NCI-H2196 (cell line): ENCODE results near the gene GATA2.
A peak's percentile ranks its signal among the peaks of the same experiment; 100 is the strongest.

Experiments used
- DNase-seq: peaks from one replicate; lab custom pipeline; 2025; ENCODE audit not compliant: unreplicated experiment; lab: John Stamatoyannopoulos, UW

Gene GATA2

DNA sequence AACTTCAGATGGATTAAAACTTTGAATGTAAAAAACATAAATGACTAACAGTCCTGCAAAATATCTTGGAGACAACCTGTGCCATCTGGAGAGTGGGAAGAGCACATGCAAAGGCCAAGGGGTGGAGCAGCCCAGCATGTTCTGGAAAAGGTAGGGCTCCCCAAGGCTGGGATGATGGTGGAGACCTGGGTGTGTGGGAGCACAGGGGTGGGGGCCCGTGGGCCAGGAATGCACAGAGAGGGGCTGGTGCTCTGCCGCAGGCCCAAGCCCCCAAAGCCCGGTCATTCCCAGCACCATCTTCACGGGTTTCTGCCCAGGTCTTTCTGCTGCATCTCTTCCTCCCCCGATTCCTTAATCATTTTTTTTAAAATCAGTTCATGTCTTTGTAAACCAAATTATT is 9.7 kb upstream of the GATA2 start:
- DNase-seq: no peak

DNA sequence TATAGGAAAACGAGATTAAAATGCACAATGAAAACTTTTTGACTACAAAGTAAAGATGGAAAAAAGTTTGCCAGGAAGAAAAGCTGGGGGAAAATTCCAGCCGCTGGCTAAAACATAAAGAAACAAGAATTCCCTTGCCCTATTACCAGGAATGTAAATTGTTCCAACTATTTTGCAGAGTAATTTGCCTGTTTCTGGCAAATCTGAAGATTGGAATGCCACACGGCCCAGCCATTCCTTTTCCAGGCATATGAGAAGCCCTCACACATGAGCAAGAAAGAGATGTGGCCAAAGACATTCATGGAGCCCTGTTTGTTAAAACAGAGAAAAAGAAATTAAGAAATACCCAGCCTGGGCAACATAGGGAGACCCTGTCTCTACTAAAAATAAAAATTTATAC is 8.4 kb upstream of the GATA2 start:
- DNase-seq: no peak

DNA sequence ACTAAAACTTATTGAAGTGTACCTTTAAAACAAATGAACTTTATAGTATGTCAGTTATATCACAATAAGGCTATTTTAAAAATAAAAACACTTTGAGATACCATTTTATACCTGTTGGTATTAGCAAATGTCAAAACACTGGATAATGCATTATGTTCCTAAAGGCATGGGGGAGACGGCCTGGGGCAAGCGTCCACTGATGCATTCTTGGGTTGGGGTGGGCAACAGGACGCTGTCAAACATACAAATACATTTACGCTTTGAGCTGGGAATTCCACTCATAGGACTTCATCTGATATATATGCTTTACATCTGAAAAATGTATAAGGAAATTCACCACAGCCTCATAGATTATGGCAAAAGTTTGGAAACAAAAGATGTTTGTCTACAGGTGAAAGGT is 7.6 kb upstream of the GATA2 start:
- DNase-seq: no peak

DNA sequence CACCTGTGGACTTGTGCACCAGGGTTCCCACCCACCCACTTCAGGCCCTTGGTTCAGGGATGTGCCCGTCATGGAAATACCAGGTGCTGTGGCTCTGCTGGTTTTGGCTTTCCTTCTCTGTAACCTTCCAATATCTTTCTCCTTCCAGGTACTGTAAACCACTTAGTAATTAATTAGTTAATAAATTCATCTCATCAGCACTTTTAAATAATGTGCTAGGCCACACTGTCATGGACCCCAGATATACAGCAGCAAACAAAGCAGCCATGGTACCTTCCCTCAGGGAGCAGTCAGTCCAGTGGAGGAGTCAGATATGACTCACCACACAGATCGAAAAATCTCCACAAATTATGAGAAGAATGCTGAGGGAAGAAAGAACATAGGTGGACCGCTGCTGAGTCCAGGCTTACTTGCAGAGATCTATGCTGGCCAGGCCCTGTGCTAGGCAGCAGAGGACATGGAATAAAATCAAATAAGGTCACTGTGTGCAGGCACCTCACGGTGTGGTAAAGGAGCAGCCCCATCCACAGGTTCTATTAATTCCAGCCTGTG is 6.8 kb upstream of the GATA2 start:
- DNase-seq: no peak

DNA sequence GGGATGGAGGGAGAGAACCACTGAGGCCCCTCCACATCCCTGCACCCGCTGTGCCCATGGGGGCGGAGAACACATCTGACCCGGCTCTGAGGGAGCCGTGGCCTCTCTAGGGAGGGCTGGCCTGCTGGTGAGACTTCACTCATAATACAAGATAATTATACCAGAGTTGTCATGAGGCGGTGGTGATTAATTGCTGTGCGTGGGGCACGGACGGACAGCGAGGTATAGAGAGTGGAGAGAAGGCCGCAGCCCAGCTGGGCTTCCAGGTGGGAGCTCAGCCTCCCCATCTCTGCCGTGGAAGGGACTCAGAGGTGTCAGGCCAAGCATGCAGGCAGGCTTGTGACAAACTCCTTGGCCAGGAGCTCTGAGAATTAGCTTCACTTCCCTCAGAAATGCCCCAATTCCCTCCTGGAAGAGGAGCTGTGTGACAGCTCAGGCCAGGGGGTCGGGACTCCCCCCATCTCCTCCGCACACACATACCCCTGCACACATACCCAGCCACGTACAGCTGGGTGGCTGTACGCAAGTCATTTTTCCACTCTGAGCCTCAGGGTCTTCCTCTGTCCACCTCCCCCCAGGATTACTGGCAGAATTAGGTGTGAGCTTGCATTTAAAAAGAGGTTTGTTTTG is 6.0 kb upstream of the GATA2 start:
- DNase-seq: no peak

DNA sequence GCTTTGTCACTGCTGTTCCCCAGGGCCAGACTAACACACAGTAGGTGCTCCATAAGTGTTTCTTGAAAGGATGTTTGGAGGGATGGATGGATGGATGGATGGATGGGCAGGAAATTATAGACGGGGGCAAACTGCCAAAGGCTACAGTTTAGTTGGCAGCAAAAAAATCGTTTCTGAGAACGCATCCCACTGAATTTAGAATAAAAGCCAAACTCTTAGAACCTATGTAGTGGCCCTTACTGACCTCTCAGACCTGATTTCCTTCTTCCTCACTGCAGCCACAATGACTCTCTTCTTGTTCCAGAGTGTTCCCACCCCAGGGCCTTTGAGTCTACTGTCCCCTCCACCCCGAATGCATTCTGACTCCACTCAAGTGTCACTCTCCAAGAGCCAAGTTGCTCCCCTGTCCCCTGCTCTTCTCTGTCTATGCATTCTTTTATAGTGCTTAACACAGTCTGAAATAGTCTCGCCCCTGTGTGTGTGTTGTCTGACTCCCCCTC is 5.2 kb upstream of the GATA2 start:
- peak; percentile 68 for DNase-seq

DNA sequence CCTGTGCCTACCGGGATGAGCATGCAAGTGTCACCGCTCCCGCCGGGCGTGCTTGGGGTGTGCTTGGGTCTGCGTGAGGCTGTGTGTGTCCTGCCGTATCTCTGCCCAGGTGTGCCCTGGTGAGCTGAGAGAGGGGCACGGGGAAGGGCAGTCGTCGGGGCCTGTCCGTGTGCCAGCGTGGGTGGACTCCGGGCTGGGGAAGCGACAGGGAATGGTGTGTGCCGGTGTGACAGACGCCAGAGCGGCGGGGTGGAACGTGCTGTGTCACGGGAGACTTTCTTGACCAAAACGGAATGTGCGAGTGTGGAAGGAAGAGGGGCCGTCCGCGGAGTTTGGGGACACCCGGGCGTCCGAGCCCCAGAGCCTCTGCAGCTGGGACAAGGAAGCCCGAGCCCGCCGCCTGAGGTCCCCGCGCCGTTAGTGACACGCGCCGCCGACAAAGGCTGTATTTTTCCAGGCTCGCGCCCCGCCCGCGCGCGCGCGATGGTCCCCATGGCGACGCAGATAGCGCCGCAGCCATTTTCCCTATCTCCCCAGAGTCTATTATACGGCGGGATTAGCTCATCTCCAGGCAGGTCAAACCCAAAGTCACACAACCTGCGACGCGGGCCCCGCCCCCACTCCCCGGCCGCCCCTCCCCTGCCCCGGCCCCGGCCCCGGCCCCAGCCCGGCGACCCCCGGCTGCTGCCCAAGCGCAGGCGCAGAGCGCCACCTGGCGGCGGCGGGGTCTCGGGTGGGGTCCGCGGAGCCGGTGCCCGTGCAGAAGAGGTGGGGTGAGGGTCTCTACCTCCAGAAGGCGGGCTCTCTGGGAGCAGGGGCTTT is 4.5 kb upstream of the GATA2 start:
- DNase-seq: peak; percentile 91

DNA sequence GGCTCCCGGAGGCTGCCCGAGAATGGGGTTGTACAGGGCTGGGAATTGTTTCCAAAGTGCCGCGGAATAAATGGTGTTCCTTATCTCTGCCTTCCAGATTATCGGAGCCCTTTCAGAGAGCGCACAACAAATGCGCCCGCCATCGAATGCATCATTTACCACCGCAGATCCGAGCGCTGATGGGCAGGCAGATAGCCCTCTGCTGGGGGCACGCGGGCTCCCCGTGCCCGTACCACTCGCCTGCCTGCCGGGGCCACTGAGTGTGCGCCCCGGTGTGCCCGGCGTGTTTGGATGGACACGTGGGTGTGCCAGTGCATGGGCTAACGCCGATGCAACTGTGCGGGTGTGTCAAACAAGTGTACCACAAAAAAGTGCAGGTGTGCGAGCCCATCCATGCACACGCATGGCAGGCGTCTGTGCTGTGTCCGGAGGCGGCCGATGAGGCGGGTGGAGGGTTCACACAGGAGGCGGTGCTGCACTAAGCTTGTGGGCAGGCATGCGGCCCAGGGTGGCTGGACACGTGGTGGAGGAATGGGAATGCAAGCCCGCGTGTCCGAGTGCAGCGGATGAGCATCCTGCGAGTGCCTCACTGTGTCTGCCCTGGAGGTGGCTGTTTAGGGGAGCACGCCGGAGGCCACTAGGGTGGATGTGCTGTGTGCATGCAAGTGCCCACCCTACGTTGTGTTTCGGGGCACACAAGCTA is 3.8 kb upstream of the GATA2 start:
- no peak for DNase-seq

DNA sequence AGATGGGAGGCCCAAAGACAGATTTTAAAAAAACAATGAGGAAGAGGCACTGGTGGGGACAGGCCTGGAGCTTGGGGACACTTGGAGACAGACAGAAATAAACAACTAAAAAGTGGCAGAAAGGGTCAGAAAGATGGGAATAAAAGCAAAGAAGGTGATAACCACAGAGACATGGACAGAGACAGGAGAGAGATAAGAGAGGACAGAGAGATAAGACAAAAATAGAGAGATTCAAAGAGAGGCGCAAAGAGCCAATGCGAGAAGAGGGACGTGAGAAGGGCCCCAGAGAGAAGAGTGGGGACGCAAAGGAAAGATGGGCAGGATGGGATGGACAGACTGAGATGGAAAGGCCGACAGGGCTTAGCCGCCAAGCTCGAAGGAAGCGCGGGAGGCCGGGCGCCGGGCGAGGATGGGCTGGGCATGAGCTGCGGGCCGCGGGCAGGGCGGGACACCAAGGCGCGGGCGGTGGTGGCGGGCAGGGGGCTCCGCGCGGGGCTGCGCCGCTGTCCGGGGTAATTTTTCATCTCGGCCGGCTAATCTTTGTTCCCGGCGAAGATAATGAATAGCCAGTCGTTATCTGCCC is 3.1 kb upstream of the GATA2 start:
- DNase-seq: no peak

DNA sequence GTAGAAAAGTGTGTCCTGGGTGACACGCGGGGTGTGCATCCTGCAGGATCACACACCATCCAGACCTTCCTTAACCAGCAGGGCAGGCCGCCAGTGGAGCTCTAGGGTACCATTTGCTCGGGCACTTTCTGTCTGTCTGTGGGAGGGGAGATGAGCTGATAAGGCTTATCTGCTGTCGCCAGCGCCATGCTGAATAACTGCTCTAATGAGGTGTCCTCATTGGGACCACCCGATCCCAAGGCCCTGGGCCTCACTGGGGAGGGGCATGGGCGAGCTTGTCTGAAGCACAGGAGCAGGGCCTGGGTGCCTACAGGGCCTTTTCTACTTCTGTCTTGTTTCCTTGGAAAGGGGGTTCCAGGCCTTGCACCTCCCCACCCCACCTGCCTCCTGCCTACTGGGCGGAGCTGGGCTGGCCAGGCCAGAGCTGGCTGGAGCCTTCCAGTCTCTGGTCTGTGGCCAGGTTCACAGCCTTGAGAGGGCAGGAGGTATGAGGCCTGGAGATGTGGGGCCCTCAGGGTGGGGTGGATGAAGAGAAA is 2.5 kb upstream of the GATA2 start:
- DNase-seq: no peak

DNA sequence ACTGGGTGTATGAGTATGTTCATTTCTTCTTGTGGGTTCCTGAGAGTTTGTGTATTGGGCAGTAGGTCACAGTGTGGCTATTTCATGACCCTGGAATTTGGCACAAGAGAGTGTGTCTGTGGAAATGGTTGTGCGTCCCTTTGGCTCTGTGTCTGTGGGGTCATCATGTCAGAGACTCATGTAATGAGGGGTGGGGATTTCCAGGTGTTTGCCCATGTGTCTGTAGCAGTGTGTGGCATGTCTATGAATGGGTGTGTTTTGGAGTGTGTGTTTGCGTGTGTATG is 1.3 kb upstream of the GATA2 start:
- no peak for DNase-seq

DNA sequence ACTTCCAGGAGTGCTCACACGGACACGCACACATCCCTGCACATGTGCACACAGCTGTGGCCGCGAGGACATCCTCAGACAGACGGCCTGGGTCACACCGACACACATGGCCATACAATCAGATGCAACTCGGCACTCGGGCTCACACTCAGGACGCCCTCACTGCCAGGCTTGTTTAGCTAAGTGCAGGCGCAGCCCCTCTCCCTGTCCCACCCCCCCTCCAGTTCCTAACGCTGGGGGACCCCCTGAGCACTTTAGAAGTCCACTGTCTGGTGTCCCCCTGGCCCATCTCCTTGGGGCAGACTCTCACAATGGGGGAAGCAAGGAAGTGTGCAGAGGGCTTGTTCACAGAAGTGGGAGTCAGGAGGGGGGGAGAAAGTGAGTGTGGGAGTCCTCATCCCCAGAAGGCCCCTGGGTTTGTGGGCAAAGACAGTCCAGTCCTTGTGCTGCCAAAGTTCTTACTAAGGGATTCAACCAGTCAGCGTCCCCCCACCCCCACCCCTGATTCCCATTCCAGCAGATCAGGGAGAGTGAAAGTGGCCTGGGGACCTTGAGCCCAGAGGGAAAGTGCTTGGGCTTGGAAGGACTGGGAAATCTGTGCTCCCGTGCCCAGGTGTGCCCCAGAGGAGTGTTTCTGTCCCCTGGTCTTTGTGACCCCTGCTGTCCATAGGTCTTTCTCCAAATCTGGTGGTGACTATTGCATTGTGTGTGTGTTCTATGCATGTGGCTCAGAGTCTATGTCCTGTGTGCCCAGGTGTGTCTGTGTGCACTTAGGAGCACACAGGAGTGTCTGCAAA is 767 bp upstream of the GATA2 start:
- DNase-seq: no peak

DNA sequence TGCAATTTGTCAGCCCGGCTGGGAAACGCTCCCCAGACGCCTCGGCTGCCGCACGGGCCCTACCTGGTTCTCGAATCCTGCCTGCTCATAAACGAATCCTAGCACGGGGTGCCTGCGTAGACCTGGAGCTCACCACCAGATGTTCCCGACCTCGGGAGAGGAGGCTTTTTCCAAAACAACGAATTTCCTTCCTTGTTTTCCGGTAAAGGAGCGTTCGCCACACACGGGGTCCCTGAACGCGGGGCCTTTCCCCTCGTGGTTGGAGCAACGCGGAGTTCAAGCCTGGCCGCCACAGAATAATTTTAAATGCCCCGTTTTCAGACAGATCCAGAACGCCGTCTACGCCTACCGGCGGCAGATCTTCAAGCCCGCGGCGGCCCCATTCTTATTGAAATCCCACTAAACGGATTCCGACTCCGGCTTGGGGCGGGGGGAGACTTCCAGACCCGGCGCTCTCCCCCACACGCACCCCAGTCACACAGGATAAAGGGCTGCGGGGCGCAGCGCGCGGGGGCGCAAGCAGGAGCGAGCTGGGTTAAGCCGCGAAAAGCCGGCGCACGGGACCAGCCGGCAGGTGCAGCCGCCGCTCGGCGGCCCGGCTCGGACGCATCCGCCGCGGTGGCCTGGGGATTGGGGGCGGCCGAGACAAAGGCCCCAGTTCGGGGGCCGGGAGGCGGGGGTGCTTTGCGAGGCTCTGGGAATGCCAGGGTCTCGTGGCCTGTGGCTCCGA is 895 bp downstream of the GATA2 start:
- no peak for DNase-seq

DNA sequence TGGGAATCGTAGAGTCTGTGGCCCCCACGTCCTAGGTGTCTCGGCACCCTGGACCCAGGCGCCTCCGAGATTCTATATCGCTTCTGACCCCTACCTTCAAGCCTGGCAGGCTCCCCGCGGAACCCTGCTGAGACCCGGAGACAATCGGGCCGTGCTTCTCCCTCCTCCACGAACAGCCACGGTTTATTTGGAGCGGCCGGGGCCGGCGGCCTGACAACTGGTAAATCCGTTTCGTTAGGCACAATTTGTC is 1.4 kb downstream of the GATA2 start:
- DNase-seq: no peak

DNA sequence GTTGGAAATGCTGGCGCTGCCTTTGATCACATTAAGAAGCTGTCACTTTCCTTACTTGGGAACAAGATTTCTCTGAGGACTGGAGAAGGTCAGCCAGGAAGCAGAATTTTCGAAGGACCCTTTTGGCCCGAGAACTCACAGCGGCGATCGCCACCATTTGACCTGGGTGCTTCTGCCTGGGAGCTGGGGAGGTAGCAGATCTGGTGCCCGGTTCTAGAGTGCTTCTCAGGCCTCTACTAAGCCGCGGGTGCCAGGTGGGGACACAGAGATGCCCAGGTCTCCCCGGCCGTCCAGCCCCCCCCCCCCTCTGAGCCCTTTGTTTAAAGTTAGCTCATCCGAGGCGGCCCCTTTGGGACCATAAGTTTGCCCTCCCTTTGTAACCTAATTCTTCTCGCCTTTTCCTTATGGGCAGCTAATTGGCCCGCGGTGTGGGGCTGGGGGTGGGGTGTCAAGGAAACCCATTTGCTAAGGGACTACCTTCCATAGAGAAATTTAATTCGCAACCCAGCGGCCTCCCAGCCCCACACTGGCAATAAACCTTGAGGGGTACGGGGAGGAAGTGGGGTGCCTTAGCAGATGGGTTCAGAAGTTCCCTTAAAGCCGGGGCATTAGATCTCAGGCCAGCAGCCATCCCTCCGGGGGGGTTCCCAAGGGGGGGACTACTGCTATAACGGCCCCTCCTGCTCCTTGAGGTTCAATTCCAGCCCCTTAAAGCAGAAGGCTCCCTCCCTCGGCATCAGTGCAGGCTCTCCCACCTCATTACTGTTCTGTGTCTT is 1.9 kb downstream of the GATA2 start:
- DNase-seq: no peak

DNA sequence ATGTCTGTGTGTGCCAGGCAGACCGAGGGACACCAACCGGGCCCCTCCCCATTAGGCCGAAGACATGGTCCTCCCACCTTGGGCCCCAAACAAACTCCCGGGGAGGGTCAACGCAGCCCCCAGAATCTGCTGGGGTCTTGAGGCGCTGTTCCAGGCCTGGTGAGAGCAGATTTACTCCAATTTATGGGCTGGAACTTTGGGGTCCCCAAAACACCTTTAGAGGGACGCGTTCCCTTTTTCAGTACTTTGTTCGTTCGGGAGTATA is 2.4 kb downstream of the GATA2 start:
- no peak for DNase-seq

DNA sequence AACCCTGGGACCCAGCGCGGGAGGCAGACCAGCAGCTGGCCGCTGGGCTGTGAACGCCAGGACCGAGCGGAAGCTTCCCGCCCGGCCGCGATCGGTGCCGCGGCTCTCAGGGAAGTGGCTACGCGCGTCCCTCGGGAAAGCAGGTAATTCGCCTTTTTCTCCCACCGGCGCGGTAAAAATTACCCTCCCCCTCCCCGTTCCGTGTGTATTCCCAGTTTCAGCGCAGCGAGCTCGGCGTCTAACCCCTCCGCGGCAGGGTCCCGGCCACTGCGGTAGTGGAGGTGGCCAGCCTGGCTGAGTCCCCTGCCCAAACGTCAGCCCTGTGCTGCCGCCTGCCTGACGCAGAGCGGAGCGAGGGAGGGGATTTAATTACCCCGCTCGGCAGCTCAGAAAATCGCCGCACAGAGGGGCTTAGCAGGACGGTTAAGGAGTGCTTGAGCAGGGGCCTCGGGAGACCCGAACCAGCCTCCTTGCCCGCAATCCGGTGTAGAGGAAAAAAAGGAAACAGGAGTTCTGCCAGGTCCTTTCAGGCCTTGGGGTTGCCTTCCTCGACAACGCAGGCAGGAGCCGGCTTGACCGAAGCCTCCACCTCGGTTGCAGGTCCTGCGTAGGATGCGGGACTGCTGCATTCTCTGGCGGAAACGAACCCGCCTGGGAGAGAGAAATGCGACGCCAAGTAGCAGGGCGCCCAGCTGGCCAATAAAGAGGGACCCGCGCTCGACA is 2.9 kb downstream of the GATA2 start:
- peak; percentile 30 for DNase-seq

DNA sequence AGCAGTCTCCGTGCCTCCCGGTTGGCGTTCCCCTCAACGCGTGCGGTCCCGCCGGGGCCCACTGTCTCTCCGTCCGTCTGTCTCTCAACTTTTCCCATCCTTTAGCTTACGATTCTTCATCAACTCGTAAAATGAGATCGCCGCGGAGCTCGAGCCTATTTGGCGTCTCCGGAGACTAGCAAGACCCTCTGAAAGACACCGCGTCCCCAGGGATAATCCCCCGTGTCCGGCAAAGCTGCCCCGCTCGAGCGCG is 3.4 kb downstream of the GATA2 start:
- no peak for DNase-seq

DNA sequence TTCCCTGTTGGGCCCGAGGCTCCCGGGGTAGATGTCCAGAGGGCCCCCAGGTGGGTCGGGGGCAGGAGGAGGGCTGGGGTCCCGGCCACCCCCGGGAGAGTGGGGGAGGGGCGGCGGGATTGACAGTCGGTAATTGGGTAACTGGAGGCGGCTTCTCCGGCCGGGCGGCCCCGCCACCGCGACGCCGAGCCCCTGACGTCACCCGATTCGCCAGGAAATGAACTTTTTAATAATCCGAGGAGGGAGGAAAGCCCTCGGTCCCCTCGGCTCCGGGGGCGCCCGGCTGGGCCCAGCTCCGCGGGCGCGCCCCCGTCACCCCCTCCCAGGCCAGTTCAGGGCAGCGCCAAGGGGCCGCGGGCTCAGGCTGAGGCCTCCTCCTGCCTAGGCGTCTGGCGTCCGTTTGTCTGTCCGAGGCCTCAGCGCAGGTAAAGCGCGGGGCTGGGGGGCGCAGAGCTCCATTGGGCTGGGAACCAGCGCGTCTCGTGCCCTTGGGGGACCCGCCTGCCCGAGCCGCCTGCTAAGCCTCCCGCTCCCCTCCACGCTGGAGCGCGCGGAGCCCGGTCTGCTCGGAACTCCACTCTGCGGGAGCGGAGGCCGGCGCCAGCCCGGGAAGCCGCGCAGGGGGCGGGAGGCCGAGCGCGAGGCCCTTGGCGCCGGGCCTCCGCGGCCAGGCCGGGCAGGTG is 3.9 kb downstream of the GATA2 start:
- peak; percentile 88 for DNase-seq
